NCI-H2107 treated with DMSO at 0.1 percent for 48 hours (cell line): ENCODE data around the gene AASS.
A peak's percentile ranks its signal among the peaks of the same experiment; 100 is the strongest.
"Not testable (repeated sequence)": the region's sequence is repeated elsewhere in the genome, so short reads cannot be mapped to it uniquely, and the experiment has no call there.

Source experiments
- DNase-seq: peaks from one replicate; lab custom pipeline; 2025; ENCODE audit not compliant: unreplicated experiment; lab: John Stamatoyannopoulos, UW

The AASS gene

DNA sequence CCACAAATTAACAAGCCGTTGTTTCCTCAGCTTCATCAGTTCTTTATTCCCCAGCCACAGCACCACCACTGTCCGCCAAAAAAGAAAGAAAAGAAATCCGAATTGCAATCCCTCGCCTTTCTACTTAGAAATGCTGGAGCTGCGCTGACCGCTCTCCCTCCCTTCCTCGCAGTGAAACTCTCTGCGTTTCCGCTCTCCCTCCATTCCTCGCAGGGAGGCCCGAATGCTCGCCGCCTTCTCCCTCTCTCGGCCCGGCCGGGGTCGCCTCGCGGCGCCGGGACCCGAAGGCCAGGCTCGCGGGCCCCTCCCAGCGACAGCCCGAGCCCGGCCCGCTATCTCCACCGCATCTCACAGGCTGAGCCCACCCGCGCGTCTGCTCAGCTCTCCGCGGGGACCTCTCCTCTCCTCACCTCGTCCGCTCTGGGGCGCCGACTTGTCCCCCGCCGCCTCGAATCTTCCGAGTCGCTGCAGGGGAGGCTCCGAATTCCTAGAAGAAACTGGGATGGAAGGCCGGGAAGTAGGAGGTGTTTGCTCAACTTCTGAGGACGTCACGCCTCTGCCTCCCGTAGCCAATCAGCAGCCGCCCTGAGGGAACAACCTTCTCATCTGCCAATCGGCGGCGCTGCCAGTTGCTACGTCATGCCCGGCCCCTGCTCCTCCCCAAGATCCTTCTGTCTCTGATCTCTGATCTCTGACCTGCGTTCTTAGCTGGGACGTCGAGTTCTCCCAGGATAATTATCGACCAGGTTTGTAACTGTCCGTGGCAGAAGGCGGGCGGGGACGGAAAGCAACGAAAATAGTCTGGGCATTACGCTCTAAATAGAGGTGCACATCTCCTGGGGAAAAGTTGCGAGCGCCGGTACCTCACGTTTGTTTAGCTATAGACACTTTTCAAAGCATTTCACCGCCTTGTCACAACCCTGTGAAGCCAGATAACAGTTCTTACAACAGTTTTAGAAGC is at the start of gene AASS:
TSS of gene AASS (minus strand) at position 499 of the 961 bp plus-strand sequence. CDS start 10,523 bp downstream, outside the sequence.
- peak; percentile 82 for DNase-seq

DNA sequence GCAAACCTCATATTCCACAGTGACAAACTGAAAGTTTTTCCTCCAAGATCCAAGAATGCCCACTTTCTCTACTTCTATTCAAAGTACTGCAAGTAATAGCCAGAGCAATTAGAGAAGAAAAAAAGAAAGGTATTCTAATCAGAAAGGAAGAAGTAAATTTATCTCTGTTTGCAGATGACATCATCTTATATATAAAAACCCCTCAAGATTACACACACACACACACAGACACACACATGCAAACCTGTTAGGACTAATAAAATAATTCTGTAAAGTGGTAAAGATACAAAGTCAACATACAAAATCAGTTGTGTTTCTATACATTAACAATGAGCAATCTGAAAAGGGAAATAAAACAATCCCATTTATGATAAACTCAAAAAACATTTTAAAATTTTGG is 44.7 kb upstream of the AASS start:
- no peak for DNase-seq

DNA sequence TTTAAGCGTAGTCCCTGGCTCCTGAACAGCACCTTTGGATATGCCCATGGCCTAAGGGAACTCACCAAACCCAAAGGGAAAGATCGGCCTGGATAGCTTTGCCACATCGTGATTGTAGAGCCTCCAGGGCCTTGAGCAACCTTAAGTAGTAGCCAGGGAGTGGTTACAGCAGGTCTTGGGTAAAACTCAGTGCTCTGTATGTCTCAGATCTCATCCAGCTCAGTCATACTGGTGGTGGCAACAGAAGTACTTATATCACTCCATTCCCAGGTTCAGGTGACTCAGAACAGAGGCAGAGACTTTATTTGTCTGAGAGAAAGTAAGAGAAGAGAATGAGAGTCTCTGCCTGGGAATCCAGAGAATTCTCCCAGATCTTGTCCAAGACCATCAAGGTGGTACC is 39.1 kb upstream of the AASS start:
- no peak for DNase-seq

DNA sequence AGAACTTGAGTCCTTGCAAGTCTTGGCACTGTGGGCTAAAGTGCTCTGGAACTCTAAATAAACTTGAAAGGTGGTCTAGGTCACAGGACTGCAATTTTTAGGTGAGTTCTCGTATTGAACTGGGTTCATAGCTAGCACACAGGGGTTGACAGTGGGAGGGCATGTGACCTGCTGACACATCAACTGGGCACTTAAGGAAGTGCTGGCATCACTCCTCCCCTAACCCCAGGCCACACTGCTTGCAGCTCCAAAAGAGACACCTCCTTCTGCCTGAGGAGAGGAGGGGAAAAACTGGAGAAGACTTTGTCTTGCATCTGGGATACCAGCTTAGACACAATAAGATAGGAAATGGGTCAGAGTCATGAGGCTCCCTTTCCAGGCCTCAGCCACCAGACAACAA is 38.0 kb upstream of the AASS start:
- DNase-seq: no peak

DNA sequence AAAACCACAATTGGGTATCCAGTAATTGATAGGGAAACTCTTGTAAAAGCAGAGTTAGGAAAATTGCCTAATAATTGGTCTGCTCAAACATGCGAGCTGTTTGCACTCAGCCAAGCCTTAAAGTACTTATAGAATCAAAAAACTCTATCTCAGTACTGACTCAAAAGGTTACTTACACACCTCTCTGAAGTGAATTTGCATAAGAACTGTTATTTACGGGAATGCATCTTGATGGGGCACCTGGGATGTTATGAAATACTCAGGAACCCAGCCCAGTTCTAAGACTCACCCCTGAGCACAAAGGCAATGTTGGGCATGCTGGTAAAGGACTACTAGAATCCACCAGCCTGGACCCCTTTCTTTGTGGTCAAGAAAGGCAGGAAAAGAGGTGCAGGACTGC is 28.1 kb upstream of the AASS start:
- not testable (repeated sequence) for DNase-seq

DNA sequence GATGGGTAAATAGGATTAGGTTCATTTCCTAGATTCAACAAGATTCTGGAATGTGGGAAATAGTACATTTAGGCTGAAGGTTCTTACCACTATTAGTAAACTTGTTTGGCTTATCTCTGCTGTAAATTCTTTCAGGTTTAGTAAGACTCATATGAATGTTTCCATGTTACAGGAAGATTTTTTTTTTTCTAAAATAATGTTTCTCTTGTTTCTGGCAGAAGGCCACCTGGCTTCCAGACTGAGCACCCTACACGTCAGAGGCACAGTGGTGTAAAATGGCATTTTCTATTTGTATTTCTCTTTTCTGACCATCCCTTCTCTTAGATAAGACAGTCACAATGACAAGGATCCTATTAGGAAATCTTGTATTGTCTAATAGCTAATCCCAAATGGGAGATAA is 22.7 kb upstream of the AASS start:
- no peak for DNase-seq

DNA sequence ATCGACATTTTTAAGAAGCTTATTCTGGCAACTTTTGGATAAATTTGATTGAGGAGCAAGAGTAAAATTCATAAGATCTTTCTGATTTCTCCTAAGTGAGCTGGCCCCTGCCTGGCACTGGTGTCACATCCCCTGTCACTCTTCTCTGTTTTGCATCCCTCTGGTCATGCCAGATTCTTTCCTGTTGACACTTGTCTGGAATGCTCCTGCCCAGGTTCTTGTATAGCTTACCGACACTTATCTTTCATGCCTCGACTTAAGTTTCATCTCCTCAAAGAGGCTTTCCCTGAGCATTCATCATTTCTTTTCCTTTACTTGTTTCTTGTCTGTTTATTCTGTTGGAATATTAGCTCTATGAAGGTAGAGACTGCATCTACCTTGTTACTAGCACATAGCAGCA is 22.2 kb upstream of the AASS start:
- no peak for DNase-seq

DNA sequence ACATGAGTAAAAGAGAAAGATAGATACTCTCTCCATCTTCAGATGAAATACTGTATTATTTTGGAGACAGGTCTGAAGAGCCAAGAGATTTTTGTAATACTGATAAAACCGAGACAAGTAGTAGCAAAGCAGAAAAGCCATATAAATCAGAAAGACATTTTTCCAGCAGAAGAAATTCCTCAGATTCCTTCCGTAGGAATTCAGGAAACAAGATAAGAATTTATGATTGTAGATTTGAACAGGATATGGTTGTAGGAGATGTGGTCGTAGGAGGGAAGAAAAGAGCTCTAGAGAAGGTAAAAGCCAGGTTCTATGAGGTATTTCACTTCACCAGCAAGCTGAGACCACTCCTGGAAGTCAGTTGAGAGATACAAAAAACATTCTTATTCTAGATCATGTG is 17.6 kb upstream of the AASS start:
- DNase-seq: no peak

DNA sequence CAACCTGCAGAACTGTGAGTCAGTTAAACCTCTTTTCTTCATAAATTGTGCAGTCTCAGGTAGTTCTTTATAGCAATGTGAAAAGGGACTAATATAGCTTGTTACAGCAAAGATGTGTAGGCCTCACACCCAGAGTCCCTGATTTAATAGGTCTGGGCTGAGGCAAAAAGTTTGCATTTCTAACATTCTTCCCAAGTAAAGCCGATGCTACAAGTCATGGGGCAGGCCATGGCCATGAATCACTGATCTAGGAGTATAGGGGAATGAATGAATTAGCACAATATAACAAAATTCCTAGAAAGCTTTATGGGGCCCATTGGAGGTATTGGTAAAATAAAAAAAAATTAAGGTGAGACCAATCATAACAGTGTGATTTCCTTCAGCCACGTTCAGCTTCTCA is 11.5 kb upstream of the AASS start:
- no peak for DNase-seq

DNA sequence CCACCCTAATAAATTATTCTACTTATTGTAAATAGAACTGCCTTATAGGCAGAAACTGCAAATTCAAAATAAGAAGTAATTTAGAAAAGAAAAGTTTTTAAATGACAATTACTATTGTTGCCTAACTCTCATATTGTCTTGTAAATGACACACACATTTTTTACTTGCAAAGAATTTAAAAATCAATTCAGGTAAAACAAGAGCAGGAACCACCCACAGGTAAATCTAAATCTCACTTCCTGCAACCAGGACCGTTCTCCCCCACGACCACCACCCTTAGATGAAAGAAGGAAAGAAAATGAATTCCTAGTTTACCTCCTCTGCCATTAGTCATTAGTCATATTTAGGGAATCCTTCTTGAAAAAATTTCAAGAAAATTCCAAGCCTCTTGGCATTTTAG is 4.8 kb upstream of the AASS start:
- DNase-seq: no peak

DNA sequence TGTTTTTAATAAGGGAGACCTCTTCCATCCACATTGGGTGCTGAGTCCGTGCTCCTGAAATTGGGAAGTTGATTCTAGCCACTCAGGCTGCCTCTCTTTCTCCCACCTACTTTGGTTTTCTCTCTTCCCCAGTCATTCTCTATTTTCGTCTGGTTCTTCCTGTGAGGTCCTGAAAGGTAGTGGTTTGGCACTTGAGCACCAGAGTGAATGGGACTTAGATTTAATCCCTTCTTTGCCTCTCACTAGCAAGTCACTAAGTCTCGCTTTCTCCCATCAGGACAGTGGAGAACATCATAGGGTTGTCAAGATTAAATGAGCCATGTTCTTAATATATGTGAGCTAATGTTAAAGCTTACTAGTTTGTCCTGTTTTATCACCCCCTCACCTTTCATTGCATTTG is 4.0 kb upstream of the AASS start:
- DNase-seq: no peak

DNA sequence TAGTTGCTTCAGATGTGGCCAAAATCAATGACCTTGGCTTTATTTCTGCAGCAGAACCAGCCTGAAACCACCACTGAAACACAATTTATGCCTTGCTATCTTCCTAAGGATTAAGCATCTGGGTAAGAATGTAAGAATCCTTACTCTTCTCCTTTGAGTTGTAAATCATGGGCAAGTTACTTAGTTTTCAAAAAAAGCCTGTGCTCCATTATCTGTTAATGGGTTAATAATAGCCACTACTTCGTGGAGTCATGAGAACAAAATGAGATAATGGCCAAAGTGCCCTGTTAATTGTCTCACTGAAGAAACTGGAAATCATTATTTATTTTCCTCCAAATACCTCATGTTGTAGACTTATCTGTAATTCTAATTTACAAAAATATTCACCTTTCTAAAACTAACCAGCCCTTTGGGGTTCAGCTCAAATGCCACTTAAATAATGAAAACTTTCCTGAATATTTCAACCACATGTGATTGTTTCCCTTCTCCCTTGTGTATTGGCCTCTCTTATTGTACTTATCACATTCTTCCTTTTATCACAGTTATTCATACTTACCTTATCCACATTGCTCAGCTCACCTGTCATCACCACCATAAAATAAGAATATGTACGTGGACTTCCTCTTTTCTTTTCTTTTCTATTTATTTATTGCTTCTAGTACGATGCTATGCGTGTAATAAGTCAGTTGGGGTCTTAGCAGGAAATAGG is 2.0 kb upstream of the AASS start:
- no peak for DNase-seq

DNA sequence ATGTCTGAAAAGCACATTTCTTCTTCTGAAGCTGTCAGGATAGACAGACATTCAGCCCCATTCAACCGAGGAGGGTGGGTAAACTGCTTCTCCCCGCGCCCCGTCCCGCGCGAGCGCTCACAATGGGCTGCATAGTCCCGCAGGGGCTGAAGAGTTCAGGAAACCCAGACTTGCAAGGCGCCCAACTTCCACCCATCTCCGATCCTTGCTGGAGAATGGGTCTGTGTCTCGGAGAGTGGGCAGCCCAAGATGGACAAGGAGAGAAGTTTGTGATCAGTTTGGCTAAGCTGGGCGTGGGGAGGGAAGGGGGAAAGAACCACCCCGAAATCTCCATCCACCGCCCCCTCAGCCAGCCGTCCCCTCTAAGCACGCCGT is 686 bp downstream of the AASS start:
- no peak for DNase-seq

DNA sequence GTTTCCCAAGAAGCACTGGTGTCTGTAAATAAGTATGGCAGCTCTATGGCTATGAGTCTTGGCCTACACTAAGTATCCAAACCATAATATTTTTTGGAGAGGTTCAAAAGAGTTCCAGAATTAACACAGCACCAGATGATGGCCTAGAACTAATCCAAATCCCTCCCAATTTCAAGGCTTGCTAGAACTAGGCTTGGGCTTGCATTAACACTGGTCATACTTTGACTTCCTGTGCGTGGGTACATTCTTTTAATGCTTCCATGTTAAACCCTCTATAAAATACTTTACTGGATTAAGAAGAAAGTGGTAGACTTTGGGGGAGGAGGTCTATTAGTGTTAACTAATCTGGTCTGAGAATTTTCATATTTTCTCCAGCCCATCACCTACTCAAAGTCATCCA is 3.1 kb downstream of the AASS start:
- DNase-seq: no peak

DNA sequence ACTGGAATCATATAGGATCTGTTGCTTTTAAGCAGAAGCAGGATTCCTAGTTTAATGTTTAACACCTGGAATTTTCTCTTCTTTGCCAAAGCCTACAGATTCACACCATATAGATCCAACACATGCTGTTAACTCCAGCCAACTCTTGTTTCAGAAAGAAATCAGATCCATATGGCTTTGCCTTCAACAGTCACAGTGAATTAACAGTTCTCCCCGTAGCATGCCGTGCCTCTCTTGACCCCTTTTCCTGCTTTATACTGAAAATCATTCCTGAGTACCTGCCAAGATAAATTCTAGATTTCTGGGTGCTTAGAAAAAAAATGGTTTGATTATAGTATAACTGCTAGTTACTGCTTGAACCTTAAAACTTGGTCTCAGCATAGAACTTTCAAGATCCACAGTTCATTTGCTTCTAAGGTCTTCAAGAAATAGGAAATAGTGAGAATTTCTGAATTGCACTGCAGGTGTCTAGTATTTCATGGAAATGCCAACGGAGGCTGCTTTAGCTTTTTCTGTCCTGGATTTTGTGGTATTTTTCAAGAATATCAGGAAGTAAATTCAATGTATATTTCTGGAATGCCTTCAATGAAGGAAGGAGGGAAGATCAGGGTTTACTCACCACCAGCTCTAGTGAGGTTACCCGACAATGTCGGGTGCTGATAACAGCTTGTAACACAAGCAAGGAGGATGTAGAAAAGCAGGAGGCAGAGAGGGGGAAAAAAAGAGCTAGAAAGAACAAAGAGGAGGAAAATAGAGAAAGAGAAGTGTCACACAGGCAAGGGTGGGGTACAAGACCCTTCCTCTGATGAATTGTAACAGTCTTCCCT is 6.6 kb downstream of the AASS start:
- no peak for DNase-seq

DNA sequence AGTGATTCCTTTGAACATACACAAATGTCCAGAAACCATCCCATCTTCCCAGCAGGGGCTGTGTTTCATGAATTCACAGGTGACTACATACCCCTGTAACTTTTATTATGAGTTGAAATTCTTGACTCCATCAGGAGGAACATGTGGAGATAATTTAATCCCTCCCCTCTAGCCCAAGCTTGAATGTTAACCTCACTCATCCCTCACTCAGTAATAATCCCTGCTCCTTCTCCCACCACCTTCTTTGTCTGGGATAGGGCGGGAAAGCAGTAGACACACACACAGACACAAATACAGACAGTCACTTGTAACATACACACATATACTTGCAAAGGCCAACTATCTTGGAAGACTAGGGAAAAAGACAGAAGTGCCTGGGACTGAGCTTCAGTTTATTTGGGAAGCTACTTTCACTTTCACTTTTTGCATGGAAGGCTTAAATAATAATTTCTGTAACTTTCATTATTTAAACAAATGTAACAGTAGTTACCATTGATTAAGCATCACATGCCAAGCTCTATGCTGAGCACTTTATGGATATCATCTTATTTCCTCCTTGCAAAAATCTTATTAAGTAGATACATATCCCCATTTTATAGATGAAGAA is 7.3 kb downstream of the AASS start:
- DNase-seq: no peak

DNA sequence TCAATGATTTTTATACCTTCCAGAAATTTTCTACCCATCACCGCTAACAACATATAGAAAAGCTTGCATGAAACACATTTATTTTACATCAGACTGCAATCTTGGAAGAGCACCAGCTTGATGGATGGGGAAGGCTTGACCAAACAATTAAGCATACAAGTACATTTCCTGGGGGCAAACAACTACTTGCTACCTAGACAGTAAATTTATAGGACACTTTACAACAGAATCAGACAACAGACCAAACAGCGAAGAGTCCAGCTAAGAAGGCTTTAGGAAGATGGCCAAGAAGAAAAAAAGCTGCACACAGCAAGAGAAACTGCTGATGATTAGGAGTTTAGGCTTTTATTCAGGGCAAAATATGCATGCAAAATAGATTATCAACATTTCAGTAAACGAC is 8.0 kb downstream of the AASS start:
- DNase-seq: no peak

DNA sequence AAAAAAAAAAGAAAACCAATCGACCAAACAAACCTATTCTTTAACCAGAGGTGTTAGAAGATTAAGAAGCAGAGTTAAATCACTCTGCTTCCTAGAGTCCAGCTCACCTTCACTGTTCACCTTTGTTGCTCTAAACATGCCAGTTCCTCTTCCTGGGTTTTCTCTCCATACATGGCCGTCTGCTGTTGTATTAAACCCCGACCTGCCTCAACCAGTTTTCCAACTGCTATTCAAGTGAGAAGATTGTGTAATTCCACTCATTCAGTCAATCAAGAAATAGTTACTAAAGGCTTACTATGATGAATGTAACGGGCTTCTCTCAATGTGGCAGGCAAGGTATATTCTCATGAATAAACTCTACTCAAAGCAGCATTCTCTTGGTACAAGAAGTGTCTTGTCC is 8.8 kb downstream of the AASS start:
- no peak for DNase-seq

DNA sequence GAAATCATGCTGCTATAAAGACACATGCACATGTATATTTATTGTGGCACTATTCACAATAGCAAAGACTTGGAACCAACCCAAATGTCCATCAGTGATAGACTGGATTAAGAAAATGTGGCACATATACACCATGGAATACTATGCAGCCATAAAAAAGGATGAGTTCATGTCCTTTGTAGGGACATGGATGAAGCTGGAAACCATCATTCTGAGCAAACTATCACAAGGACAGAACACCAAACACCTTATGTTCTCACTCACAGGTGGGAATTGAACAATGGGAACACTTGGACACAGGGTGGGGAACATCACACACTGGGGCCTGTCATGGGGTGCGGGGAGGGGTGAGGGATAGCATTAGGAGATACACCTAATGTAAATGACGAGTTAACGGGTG is 9.3 kb downstream of the AASS start:
- DNase-seq: not testable (repeated sequence)

DNA sequence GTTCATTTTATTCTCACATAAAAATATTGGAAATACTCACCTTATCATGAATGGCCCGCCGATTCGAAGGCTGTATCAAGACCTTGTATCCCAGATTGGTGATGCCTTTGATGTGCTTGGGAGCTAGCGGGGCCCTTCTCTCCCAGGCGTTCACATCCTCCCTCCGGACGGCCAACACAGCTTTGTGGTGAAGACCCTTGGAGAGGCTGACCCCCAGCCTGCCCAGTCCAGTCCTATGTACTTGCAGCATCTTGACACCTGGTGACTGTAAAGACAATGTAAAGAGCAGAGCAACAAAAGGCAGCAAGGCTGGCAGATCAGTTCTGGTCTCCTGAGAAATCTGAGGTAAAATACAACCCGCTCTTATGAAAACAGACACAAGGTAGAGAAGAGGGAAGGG is 10.6 kb downstream of the AASS start:
- no peak for DNase-seq

DNA sequence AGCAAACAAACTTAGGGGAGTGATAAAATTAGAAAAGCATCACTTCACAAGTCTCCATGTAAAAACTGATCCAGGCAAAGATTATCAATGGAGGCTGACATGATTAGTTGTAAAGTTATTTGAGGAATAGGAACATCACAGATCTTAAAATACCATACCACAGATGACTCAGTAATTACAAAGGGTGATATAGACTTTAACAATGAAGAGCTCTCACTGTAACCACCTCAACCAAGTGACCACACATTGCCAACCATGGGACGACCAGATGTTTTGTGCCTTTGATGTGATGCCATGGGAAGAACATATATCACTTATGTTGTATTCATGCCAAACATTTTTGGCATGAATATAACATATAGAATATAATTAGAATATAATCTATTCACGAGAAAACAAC is 11.7 kb downstream of the AASS start:
- no peak for DNase-seq
